Heart left ventricle (tissue), 13 donors: Measurements from ENCODE around the gene RNLS.

Source experiments
- POLR2A ChIP-seq, 2 donors: fragments of 450-650 bp; IDR thresholded peaks; one replicate each; pipeline ENCODE4 v1.6.1; 2017; ENCODE audit warnings: antibody characterized with exemption in 2 of 2, mild to moderate bottlenecking in 2 of 2, moderate library complexity in 2 of 2
- TF ChIP-seq, protein P1 (sequence below), 12 donors: fragments of 200-600 bp; sonication (generic) in 4 of 12; IDR thresholded peaks; one replicate each; pipeline versions ENCODE4 v1.5.0 to v1.8.0; 2018 to 2022; ENCODE audit warnings: antibody characterized with exemption in 12 of 12, mild to moderate bottlenecking in 5 of 12
- donor health status: ischemic (EF 13 %, LVEDD 7.1; RV severe dilation, severe dysfunction).
- donor health status: DM: no; HTN: yes; CAD: no.
- donor health status: DM: no; HTN: no; CAD: no.
- donor health status: ischemic (EF 25% LVEDD 6.9; RV normal size, moderate dysfunction).
- donor health status: ischemic (EF 25% LVEDD 5.7; RV mildly dilated, moderate dysfunction).
- donor health status: ischemic (EF 35%, LVEDD 5.7; RV mildly dilated, moderate dysfunction).
- donor health status: nonischemic (EF 11% LVEDD 7.7; RV severe dilation, severe dysfunction).
- donor health status: DM: yes; HTN: yes; CAD: no.
- donor health status: PGD.
- donor health status: ischemic (EF 29% LVEDD 5.4; RV normal size, mild dysfunction).
- donor health status: nonischemic (EF 23%, LVEDD 6.1; RV moderate dilation, normal function).

- TF ChIP-seq, protein P1, sequence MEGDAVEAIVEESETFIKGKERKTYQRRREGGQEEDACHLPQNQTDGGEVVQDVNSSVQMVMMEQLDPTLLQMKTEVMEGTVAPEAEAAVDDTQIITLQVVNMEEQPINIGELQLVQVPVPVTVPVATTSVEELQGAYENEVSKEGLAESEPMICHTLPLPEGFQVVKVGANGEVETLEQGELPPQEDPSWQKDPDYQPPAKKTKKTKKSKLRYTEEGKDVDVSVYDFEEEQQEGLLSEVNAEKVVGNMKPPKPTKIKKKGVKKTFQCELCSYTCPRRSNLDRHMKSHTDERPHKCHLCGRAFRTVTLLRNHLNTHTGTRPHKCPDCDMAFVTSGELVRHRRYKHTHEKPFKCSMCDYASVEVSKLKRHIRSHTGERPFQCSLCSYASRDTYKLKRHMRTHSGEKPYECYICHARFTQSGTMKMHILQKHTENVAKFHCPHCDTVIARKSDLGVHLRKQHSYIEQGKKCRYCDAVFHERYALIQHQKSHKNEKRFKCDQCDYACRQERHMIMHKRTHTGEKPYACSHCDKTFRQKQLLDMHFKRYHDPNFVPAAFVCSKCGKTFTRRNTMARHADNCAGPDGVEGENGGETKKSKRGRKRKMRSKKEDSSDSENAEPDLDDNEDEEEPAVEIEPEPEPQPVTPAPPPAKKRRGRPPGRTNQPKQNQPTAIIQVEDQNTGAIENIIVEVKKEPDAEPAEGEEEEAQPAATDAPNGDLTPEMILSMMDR (IDR thresholded peaks at IDR 0.05): no peak
- TF ChIP-seq POLR2A (IDR thresholded peaks at IDR 0.05): no peak
Measured at GRCh38 chr10:88608052-88608732, 25.1 kb upstream of the RNLS start.
